Urinary bladder (tissue), 4 donors: ENCODE data around the gene TBX20. TPM values are rescaled to one million over a fixed set of nuclear protein-coding genes. Genes with fewer than 3 reads are reported as not detected.
"Not testable (repeated sequence)": the region's sequence is repeated elsewhere in the genome, so short reads cannot be mapped to it uniquely, and the experiment has no call there.

ENCODE experiments used
- DNase-seq: peaks from one replicate; pipeline ENCODE4 v3.0.0-alpha.2; 2015; ENCODE audit errors: extremely low spot score
- H3K27ac ChIP-seq: one replicate; pipeline ENCODE4 v1.5.1; 2013; ENCODE audit warnings: low read depth, mild to moderate bottlenecking, moderate library complexity
- H3K36me3 ChIP-seq: one replicate; pipeline ENCODE4 v1.6.1; 2013; ENCODE audit warnings: mild to moderate bottlenecking, moderate library complexity; ENCODE audit not compliant: insufficient read depth
- H3K4me1 ChIP-seq: one replicate; pipeline ENCODE4 v1.6.1; 2013; ENCODE audit warnings: mild to moderate bottlenecking, moderate library complexity; ENCODE audit not compliant: insufficient read depth
- H3K4me3 ChIP-seq: one replicate; pipeline ENCODE4 v1.5.1; 2013; ENCODE audit warnings: low read depth, low read length
- WGBS: extraction: QIAGEN DNeasy Blood & Tissue Kit; methylation state at CpG from one replicate; pipeline ENCODE4 v1.1.7; 2013; 5-methylcytosine and 5-hydroxymethylcytosine counted together
- polyA plus RNA-seq: library from polyadenylated mRNA; stranded (reverse); fragments of 200-250 nt; gene quantifications from one replicate; pipeline ENCODE4 v1.2.3, GENCODE V29; 2013
- total RNA-seq: library from RNA; depleted of rRNA; stranded (reverse); fragments of >200 nt; gene quantifications from one replicate; pipeline ENCODE4 v1.2.3, GENCODE V29; 2014
- donor health status: healthy with polysubstance abuse.
- donor health status: healthy.

The TBX20 gene
- total and polyA plus RNA-seq, 2 donors, result 14.0 to 22.4 TPM

DNA sequence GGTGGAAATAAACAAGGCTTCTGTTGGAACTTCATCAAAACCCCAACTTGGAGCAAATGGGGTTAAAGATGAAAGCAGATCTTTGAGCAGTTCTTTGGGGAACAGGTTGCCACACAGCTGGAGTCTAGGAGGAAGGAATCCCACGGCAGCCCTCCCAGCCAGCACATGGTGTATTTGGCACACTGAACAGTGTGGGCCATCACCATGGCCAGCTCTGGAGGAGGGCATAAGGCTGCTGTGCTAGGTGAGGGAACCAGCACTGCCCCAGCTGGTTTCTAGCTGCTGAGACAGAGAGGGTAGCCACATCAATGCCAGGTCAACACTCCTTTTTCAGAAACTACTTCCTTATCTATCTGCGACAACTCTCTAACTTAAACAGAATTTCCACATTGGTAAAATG is 33.7 kb downstream of the TBX20 start:
- not testable (repeated sequence) for H3K4me3 ChIP-seq, H3K36me3 ChIP-seq, H3K27ac ChIP-seq, DNase-seq, H3K4me1 ChIP-seq
- 49% methylated on average over 2 of the region's 2 CpGs for WGBS

GRCh38 chr7:35216033-35216432 is 37.9 kb downstream of the TBX20 start:
- H3K4me3 ChIP-seq, H3K27ac ChIP-seq, H3K4me1 ChIP-seq, DNase-seq, H3K36me3 ChIP-seq: not testable (repeated sequence)
- 85% methylated on average over 3 of the region's 3 CpGs for WGBS

DNA sequence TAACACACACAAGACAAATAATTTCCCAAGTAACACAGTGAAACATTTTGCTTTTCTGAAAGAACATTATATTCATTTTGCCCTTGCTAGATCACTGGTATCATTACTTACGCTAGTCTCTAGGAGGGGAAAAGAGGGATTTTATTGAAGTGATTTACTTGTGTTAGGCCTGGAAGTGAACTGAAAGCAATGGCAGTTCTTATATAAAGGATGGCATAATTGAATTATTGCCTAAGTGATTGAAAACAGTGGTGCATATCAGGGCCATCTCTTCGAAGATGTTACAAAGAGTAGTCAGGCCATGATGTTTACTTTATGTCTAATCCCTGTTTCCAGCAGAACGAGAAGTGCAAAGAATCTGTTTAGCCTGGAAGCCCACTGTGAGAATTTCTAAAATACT is 38.8 kb downstream of the TBX20 start:
- H3K36me3 ChIP-seq, H3K27ac ChIP-seq, H3K4me1 ChIP-seq, H3K4me3 ChIP-seq, DNase-seq: not testable (repeated sequence)
- WGBS, result 57% methylated on average over 2 of the region's 3 CpGs

- H3K4me1 ChIP-seq, DNase-seq, H3K36me3 ChIP-seq, H3K27ac ChIP-seq, H3K4me3 ChIP-seq: not testable (repeated sequence)
Observed at GRCh38 chr7:35206924-35207323, 47.0 kb downstream of the TBX20 start.

- DNase-seq, H3K36me3 ChIP-seq, H3K27ac ChIP-seq, H3K4me1 ChIP-seq, H3K4me3 ChIP-seq: not testable (repeated sequence)
- WGBS, result 95% methylated on average over 1 of the region's 1 CpG
Observed at GRCh38 chr7:35204850-35205249, 49.0 kb downstream of the TBX20 start.

DNA sequence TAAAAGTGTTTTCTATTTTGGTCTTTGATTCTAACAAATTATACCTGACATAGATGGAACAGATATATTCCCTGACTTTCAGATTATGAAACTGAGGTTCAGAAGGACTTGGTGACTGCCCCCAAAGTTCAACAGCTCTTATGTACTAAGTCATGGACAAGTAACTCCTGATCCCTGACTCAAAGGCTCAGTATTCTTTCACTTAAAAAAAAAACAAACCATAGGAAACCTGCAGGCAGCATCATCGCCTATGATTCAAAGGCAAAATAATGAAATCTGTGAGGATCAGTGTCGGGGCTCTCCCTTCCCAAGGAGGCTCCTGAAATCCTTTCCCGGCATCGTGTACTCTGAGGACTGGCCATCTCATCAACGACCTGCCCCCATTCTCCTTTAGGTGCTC is 49.9 kb downstream of the TBX20 start:
- not testable (repeated sequence) for H3K4me1 ChIP-seq, H3K27ac ChIP-seq, DNase-seq, H3K4me3 ChIP-seq, H3K36me3 ChIP-seq
- 88% methylated on average over 5 of the region's 5 CpGs for WGBS

DNA sequence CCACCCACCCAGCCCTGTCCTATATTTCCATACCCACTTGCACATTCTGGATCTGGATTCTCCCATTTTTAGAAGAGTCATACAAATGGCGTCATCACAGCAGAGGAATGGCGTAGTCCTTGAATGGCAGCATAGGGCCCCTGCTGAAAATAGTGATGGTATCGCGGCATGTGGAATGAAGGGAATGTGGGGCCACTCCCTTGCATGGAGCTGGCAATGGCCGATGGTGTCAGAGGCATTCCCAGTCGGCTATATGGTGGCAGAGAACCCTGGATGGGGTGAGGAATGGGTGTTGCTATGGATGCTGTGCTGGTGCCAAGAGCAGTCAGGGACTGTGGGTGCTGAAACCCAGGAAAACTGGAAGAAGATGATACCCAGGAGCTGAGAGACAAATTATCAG is 51.5 kb downstream of the TBX20 start:
- WGBS, result 85% methylated on average over 6 of the region's 6 CpGs
- not testable (repeated sequence) for H3K4me1 ChIP-seq, H3K4me3 ChIP-seq, H3K36me3 ChIP-seq, DNase-seq, H3K27ac ChIP-seq

DNA sequence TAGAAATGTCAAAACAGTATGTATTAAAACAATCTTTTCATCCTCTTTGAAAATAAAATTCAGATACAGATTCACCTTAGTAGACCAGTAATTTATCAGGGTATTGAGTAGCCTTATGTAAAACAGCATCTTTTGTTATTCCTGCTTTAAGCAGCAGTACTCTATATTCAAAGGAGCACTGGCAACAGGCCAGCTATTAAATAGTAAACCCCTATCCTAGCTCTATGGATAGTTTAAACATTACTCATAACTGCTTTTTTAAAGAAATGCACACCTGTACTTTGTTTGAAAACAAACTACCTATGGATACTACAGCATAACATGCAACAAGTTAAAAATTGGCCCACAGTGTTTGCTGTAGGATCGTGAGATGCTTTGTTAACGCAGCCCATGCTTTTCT is 53.7 kb downstream of the TBX20 start:
- WGBS, result 89% methylated on average over 2 of the region's 2 CpGs
- DNase-seq, H3K4me3 ChIP-seq, H3K36me3 ChIP-seq, H3K27ac ChIP-seq, H3K4me1 ChIP-seq: not testable (repeated sequence)

DNA sequence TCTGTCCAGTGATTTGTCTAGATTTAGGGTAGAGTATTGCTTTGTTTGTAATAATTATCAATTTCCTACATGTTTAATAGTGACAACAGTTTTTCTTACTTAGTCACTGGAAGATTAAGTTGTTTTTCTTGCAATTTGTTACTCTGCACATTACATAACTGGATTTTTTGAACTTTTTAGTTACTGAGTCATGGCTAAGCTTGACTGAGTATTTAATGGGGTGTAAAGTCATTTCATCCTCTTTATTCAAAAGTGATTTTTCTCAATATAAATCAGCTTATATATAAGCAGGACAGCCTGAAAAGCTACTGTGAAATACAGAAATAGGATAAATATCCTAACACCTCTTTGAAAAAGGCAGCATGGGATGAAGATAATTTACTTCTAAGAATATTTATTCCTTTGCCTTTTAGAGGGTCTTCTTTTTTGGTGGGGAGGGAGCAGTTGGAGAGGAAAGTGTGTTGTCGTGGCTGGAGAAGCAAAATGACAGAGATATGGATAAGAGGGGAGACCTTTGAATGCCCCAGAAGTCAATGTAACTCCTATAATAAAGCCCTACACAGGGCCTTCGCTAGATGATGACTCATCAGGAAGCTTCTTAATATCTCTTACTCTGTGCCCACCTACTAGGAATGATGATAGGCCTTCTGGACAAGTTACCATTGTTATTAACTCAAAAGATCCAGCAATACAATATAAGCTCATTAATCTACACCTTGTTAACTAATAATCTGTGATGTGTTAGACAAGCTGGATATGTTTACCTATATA is 55.3 kb downstream of the TBX20 start:
- not testable (repeated sequence) for H3K4me1 ChIP-seq, DNase-seq, H3K4me3 ChIP-seq, H3K27ac ChIP-seq, H3K36me3 ChIP-seq
- 81% methylated on average over 2 of the region's 2 CpGs for WGBS

DNA sequence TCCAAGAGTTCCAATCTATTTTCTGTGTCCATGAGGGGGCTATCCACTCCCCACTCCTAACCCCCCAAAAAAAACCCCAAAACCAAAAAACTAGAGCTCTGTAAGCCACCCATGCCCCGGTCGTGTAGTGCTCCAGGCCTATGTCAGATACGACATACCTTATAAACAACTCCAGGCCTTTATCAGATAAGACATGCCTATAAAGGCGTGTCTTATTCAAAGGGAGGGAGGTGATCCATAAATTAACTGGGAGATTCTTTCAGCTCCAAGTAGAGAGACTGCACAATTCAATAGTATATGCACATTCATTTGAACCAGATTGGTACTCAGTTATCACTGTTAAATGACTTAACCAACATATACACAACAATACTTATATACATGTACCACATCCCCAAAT is 62.3 kb downstream of the TBX20 start:
- not testable (repeated sequence) for DNase-seq, H3K36me3 ChIP-seq, H3K27ac ChIP-seq, H3K4me3 ChIP-seq, H3K4me1 ChIP-seq
- WGBS, result 61% methylated on average over 4 of the region's 4 CpGs

- WGBS, result 53% methylated on average over 4 of the region's 4 CpGs
- not testable (repeated sequence) for H3K4me1 ChIP-seq, H3K27ac ChIP-seq, H3K4me3 ChIP-seq, H3K36me3 ChIP-seq, DNase-seq
Observed at GRCh38 chr7:35190146-35190773, 63.6 kb downstream of the TBX20 start.

GRCh38 chr7:35186751-35187150 is 67.1 kb downstream of the TBX20 start:
- H3K4me3 ChIP-seq, result peak overlapping the region; percentile 16
- WGBS, result 2% methylated on average over 27 of the region's 27 CpGs
- not testable (repeated sequence) for H3K4me1 ChIP-seq, DNase-seq, H3K27ac ChIP-seq, H3K36me3 ChIP-seq

DNA sequence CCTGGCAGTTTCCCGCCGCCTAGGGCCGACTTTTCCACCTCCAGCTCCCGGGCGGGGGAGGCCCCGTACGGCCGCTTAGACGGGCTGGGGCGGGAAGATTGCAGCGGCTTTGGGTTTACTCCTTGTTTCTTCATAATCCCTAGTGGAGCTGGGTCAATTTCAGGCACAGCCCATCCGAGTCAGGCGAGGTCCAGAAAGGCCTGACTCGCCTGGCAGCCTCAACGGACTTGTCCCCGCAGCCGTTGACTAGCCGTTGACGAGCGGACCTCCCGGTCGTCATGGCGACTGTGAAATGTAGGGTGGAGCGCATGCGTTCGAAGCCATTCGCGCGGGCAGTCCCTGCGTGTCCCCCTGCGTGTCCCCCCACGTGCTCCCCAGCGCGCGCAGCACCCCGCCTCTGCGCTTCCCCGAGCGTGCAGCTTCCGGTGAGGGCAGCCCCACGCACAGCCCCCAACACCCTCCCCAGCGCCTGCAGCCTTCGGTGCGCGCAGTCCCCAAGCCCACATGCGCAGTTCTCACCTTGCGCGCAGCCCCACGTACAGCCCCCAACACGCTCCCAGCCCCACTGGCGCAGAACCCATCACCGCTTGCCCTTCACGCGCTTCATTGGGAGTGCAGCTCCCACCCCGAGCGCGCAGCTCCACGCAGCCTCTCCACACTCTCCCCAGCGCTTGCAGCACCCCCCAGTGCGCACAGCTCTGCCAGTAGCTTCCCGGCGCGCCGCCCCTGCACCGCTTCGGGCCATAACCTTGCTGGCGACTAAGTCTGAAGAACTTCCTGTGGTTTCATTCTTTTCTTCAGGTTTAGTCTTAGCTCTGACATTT is 67.8 kb downstream of the TBX20 start:
- peak overlapping the region; percentile 16 for H3K4me3 ChIP-seq
- DNase-seq, result no peak
- no peaks in the 10 kb centered on the region for H3K36me3 ChIP-seq
- whole genome bisulfite sequencing, result under 1% methylated on average over 67 of the region's 67 CpGs
- no peak overlapping the region for H3K27ac ChIP-seq
- H3K4me1 ChIP-seq, result no peaks in the 10 kb centered on the region

GRCh38 chr7:35185578-35185907 is 68.4 kb downstream of the TBX20 start:
- H3K4me1 ChIP-seq, H3K36me3 ChIP-seq, DNase-seq, H3K4me3 ChIP-seq, H3K27ac ChIP-seq: not testable (repeated sequence)
- 4% methylated on average over 14 of the region's 14 CpGs for WGBS
